CD14-positive monocyte (primary cell): ENCODE results near the gene TDP2. TPM values are rescaled to one million over a fixed set of nuclear protein-coding genes. Genes with fewer than 3 reads are reported as not detected.

Source experiments
- DNase-seq, 3 donors: peaks; one replicate each; pipeline ENCODE4 v3.0.0-alpha.2; 2011 to 2022
- H2AFZ ChIP-seq: 2 replicates; pipeline ENCODE4 v1.6.0; 2012; ENCODE audit warnings: mild to moderate bottlenecking, low read depth, low read length, inconsistent platforms; ENCODE audit not compliant: insufficient read depth, poor library complexity, severe bottlenecking
- H3K27ac ChIP-seq, 2 donors: 1 replicate in 1 of 2; 2 replicates in 1 of 2; pipeline ENCODE4 v1.5.1; 2012 to 2013; ENCODE audit warnings: low read length in 2 of 2, control low read depth in 1 of 2, inconsistent platforms in 1 of 2, low read depth in 1 of 2, mild to moderate bottlenecking in 1 of 2
- H3K27me3 ChIP-seq, 2 donors: one replicate each; pipeline versions ENCODE4 v1.6.0 to v1.6.1; 2011 to 2013; ENCODE audit warnings: low read length in 2 of 2; ENCODE audit not compliant: control insufficient read depth in 2 of 2, insufficient read depth in 2 of 2
- H3K36me3 ChIP-seq, 2 donors: replicated peaks in 1 of 2; 1 replicate in 1 of 2; 2 replicates in 1 of 2; pipeline versions ENCODE4 v1.5.1 to v1.6.1; 2012 to 2013; ENCODE audit warnings: low read length in 2 of 2, control low read depth in 1 of 2, inconsistent platforms in 1 of 2, mild to moderate bottlenecking in 1 of 2; ENCODE audit not compliant: insufficient read depth in 2 of 2, control insufficient read depth in 1 of 2
- H3K4me1 ChIP-seq, 2 donors: 1 replicate in 1 of 2; 2 replicates in 1 of 2; pipeline versions ENCODE4 v1.5.1 to v1.6.1; 2012 to 2013; ENCODE audit warnings: low read length in 2 of 2, control low read depth in 1 of 2, inconsistent platforms in 1 of 2, mild to moderate bottlenecking in 1 of 2, moderate library complexity in 1 of 2; ENCODE audit not compliant: insufficient read depth in 2 of 2, control insufficient read depth in 1 of 2
- H3K4me2 ChIP-seq: replicated peaks from 2 replicates; pipeline ENCODE3; 2012; ENCODE audit warnings: low read length, moderate library complexity, mild to moderate bottlenecking; ENCODE audit not compliant: poor library complexity, severe bottlenecking; ENCODE audit errors: extremely low read depth
- H3K4me3 ChIP-seq, 3 experiments: fragments of 200-600 bp in 1 of 3; sonication (generic) in 1 of 3; replicated peaks in 1 of 3; 1 replicate in 2 of 3; 2 replicates in 1 of 3; pipeline ENCODE4 v1.5.1; 2011 to 2013; ENCODE audit warnings: low read length in 3 of 3, mild to moderate bottlenecking in 3 of 3, control low read depth in 2 of 3, low read depth in 2 of 3, inconsistent platforms in 1 of 3, moderate library complexity in 1 of 3
- H3K79me2 ChIP-seq: 2 replicates; pipeline ENCODE4 v1.6.0; 2012; ENCODE audit warnings: mild to moderate bottlenecking, control low read depth, inconsistent platforms, low read length, moderate library complexity; ENCODE audit not compliant: insufficient read depth
- H3K9ac ChIP-seq: 2 replicates; pipeline ENCODE4 v1.6.0; 2017; ENCODE audit warnings: low read length, mild to moderate bottlenecking; ENCODE audit not compliant: insufficient read depth, poor library complexity, severe bottlenecking
- H3K9me3 ChIP-seq, 2 donors: replicated peaks in 1 of 2; 1 replicate in 1 of 2; 2 replicates in 1 of 2; pipeline versions ENCODE4 v1.5.1 to v1.6.1; 2012 to 2013; ENCODE audit warnings: low read length in 2 of 2, control low read depth in 1 of 2; ENCODE audit not compliant: control insufficient read depth in 1 of 2, insufficient read depth in 1 of 2
- H4K20me1 ChIP-seq: 2 replicates; pipeline ENCODE4 v1.6.0; 2012; ENCODE audit warnings: mild to moderate bottlenecking, low read length, control low read depth, moderate library complexity; ENCODE audit not compliant: insufficient read depth
- H3K27ac Mint-ChIP-seq, 7 donors: one replicate each; pipeline ENCODE4 v1.8.0; 2020; ENCODE audit warnings: mild to moderate bottlenecking in 7 of 7, mixed read lengths in 7 of 7, moderate library complexity in 6 of 7, inconsistent platforms in 2 of 7
- H3K27me3 Mint-ChIP-seq, 3 donors: one replicate each; pipeline ENCODE4 v1.8.0; 2021 to 2022; ENCODE audit warnings: low read depth in 3 of 3, mild to moderate bottlenecking in 3 of 3, mixed read lengths in 3 of 3, moderate library complexity in 3 of 3, inconsistent platforms in 1 of 3
- H3K36me3 Mint-ChIP-seq, 2 donors: one replicate each; pipeline ENCODE4 v1.8.0; 2020; ENCODE audit warnings: mixed read lengths in 2 of 2, inconsistent platforms in 1 of 2, mild to moderate bottlenecking in 1 of 2
- H3K4me1 Mint-ChIP-seq: one replicate; pipeline ENCODE4 v1.8.0; 2020; ENCODE audit warnings: mild to moderate bottlenecking, mixed read lengths
- H3K4me3 Mint-ChIP-seq, 2 donors: one replicate each; pipeline ENCODE4 v1.8.0; 2020; ENCODE audit warnings: mild to moderate bottlenecking in 2 of 2, mixed read lengths in 2 of 2, moderate library complexity in 1 of 2
- H3K9me3 Mint-ChIP-seq, 7 donors: one replicate each; pipeline ENCODE4 v1.8.0; 2020 to 2022; ENCODE audit warnings: mixed read lengths in 7 of 7, mild to moderate bottlenecking in 6 of 7, moderate library complexity in 6 of 7, inconsistent platforms in 2 of 7
- WGBS: methylation state at CpG from one replicate; pipeline ENCODE4 v1.1.5; 2013; ENCODE audit warnings: missing lambda C conversion rate; ENCODE audit not compliant: insufficient coverage; 5-methylcytosine and 5-hydroxymethylcytosine counted together
- intact Hi-C, 2 donors: fragments of 100-400 bp; cut with micrococcal nuclease; formaldehyde crosslinking; loops; one replicate each; pipeline versions ENCODE4 v1.15.0 to v1.15.1; 2023
- polyA plus RNA-seq, 3 donors: library from polyadenylated mRNA; depleted of rRNA in 1 of 3; unstranded in 2 of 3; stranded (reverse) in 1 of 3; fragments of 300-500 nt in 2 of 3; fragments of >200 nt in 1 of 3; fragmentation: Illumina TruSeq in 2 of 3; gene quantifications; 1 replicate in 2 of 3; 2 replicates in 1 of 3; pipeline ENCODE4 v1.2.3, GENCODE V29; 2012 to 2021
- TF ChIP-seq, protein P1 (sequence below): fragments of 200-600 bp; IDR thresholded peaks from one replicate; pipeline ENCODE4 v1.8.0; 2022; ENCODE audit warnings: antibody characterized with exemption, mild to moderate bottlenecking

The TDP2 gene
- polyA plus RNA-seq, 3 donors = 21.0 to 24.2 (median 21.8) TPM

- H3K36me3 ChIP-seq = no peaks in the 10 kb centered on the region
- H2AFZ ChIP-seq = no peak overlapping the region
- Mint-ChIP-seq H3K36me3 (no peaks in the 10 kb centered on the region), H3K9me3 (peaks cover 0 to 1% (median 0%) of the 10 kb centered on the region in 7 donors), H3K27me3 (no peaks in the 10 kb centered on the region), H3K4me1 (peaks cover 4% of the 10 kb centered on the region), H3K4me3 (no peak overlapping the region), H3K27ac (no peak overlapping the region)
- H3K27me3 ChIP-seq = no peaks in the 10 kb centered on the region
- no peaks in the 10 kb centered on the region for H3K79me2 ChIP-seq
- no peak overlapping the region for H3K4me2 ChIP-seq
- no peak for DNase-seq
- intact Hi-C loops = no loop called here
- no peaks in the 10 kb centered on the region for H3K9me3 ChIP-seq
- no CpG with 5 or more reads among the region's 2 CpGs for WGBS
- H3K27ac ChIP-seq = no peak overlapping the region
- TF ChIP-seq, protein P1, sequence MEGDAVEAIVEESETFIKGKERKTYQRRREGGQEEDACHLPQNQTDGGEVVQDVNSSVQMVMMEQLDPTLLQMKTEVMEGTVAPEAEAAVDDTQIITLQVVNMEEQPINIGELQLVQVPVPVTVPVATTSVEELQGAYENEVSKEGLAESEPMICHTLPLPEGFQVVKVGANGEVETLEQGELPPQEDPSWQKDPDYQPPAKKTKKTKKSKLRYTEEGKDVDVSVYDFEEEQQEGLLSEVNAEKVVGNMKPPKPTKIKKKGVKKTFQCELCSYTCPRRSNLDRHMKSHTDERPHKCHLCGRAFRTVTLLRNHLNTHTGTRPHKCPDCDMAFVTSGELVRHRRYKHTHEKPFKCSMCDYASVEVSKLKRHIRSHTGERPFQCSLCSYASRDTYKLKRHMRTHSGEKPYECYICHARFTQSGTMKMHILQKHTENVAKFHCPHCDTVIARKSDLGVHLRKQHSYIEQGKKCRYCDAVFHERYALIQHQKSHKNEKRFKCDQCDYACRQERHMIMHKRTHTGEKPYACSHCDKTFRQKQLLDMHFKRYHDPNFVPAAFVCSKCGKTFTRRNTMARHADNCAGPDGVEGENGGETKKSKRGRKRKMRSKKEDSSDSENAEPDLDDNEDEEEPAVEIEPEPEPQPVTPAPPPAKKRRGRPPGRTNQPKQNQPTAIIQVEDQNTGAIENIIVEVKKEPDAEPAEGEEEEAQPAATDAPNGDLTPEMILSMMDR = no peak
- no peaks in the 10 kb centered on the region for H4K20me1 ChIP-seq
- H3K9ac ChIP-seq = no peak overlapping the region
- no peaks in the 10 kb centered on the region for H3K4me1 ChIP-seq
- no peak overlapping the region for H3K4me3 ChIP-seq
Measured at GRCh38 chr6:24603241-24603640, 63.5 kb downstream of the TDP2 start.

DNA sequence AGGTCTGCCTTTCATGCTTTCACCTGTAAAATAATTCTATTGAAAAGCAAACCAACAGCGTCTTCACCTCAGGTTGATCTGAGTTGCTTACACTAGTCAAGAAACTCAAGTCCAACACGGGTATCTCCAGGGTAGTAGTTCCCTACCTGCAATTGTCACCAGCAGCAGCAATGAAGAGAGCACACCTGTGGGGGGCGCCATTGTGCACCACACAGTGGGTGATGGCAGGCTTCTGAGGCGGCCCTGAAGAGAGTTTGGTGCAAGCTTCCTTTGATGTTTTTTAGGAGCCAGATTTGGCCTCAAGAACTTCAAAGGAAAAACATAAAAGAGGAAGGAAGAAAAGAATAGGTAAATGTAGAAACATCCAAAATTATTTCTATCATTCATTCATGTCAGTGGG is 65.8 kb downstream of the TDP2 start:
- DNase-seq = no peak
- H3K9ac ChIP-seq = no peak overlapping the region
- no peaks in the 10 kb centered on the region for H3K27me3 ChIP-seq
- H3K4me1 Mint-ChIP-seq = no peaks in the 10 kb centered on the region
- peaks cover 0 to 1% (median 0%) of the 10 kb centered on the region in 7 donors for H3K9me3 Mint-ChIP-seq
- H3K4me2 ChIP-seq = no peak overlapping the region
- no peaks in the 10 kb centered on the region for H3K36me3 Mint-ChIP-seq
- H3K4me3 Mint-ChIP-seq = no peak overlapping the region
- H3K9me3 ChIP-seq = no peaks in the 10 kb centered on the region
- H3K27ac Mint-ChIP-seq = no peak overlapping the region
- H3K79me2 ChIP-seq = no peaks in the 10 kb centered on the region
- H3K36me3 ChIP-seq = no peaks in the 10 kb centered on the region
- H3K4me1 ChIP-seq = no peaks in the 10 kb centered on the region
- TF ChIP-seq, protein P1 = no peak
- 94% methylated on average over 2 of the region's 4 CpGs for WGBS
- H2AFZ ChIP-seq = no peak overlapping the region
- intact Hi-C loops = no loop called here
- no peak overlapping the region for H3K4me3 ChIP-seq
- peaks cover 0 to 2% (median 2%) of the 10 kb centered on the region in 3 donors for H3K27me3 Mint-ChIP-seq
- H3K27ac ChIP-seq = no peak overlapping the region
- no peaks in the 10 kb centered on the region for H4K20me1 ChIP-seq

Other genes starting within 250 kb of the TDP2 start
- gene GPLD1, start 177.3 kb downstream of the TDP2 start, polyA plus RNA-seq = not detected
- gene ALDH5A1, start 171.9 kb downstream of the TDP2 start, polyA plus RNA-seq = under 1 TPM; 0.04 to 0.33 (median 0.17) TPM
- under 1 TPM in 1 of 3 donors, not detected in 2; 0.01 TPM for gene KIAA0319, start 20.7 kb downstream of the TDP2 start, polyA plus RNA-seq
- gene ACOT13, start 178 bp upstream of the TDP2 start, polyA plus RNA-seq = 10 to 100 TPM in 2 of 3 donors, 1 to 10 TPM in 1; 1.7 to 20.1 (median 14.5) TPM
- 10 to 100 TPM; 45.5 to 78.8 (median 55.4) TPM for gene C6orf62, start 52.3 kb upstream of the TDP2 start, polyA plus RNA-seq
- gene GMNN, start 108.0 kb upstream of the TDP2 start, polyA plus RNA-seq = 1 to 10 TPM; 2.6 to 5.2 (median 2.9) TPM
- gene ARMH2, start 132.0 kb upstream of the TDP2 start, polyA plus RNA-seq = under 1 TPM in 2 of 3 donors, not detected in 1; 0.34 to 0.71 TPM